DMS53 treated with DMSO at 0.1 percent for 48 hours (cell line): ENCODE results near the gene SMYD3.
"Not testable (repeated sequence)": the region's sequence is repeated elsewhere in the genome, so short reads cannot be mapped to it uniquely, and the experiment has no call there.

Source experiments
- DNase-seq: peaks from one replicate; lab custom pipeline; 2025; ENCODE audit not compliant: unreplicated experiment; lab: John Stamatoyannopoulos, UW

Gene SMYD3

DNA sequence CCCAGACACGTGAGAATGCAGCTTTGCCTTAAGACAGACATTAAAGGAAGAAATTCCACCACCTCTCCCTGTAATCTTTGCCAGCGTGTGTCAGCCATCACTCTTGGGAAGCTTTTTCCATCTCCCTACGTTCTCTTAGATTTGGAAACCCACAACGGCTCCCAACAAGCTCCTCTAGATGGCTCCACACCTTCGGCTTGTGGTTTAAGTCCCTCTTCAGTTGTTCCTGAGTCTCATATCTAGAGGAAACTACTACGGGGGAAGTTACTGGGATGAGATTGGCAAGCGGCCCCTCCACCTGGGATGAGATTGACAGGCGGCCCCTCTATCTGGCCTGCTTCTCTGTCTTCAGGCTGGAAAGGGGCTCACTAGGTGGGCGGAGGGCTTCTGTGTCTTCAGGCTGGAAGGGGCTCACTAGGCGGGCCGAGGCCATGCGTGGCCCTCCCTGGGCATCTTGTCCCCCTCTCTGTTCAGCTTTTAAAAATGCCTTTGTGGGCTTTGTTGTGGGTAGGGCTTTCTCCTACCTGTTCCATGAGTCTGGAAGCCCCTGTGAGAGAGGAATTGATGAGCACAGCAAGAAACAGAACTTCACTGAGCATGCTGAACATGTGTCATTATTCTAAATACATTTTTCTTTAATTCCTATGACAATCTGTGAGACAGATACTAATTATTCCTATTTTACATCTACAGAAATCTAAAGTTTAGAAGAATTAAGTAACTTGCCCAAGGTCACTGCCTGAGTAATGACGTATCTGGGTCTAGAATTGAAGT is 681.8 kb downstream of the SMYD3 start:
- DNase-seq, result no peak

DNA sequence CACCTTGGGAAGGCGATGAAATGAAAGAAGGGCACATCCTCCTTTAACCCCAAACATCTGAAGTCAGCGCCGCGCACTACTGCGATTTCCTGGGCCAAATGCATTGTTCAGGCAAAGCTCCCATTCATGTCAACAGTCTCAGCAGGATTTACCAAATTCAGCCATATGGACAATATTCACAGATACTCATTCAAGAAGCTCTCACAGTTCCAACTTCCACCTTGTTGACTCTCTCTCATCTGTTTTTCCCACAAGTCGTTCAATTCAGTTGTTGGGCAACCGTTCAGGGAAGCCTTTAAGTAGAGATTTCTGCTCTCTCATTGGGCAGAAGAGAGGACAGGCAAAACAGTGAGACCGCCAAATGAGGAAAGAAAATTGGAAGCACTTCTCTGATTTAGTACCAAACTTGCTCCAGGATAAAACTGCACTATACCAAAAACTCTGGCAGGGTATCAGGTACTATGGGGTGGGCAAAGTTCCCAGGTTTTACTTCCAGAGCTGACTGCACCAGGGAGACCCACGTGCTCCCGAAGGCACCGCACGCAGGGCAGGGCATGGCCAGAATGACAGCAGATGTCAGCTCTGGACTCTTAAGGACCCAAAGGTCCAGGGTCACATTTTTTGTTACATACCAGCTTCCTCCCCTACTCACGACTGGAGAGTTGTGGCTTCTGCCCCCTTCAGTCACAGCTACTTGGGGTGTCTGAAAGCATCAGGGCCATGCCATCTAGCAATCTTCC is 683.5 kb downstream of the SMYD3 start:
- no peak for DNase-seq

DNA sequence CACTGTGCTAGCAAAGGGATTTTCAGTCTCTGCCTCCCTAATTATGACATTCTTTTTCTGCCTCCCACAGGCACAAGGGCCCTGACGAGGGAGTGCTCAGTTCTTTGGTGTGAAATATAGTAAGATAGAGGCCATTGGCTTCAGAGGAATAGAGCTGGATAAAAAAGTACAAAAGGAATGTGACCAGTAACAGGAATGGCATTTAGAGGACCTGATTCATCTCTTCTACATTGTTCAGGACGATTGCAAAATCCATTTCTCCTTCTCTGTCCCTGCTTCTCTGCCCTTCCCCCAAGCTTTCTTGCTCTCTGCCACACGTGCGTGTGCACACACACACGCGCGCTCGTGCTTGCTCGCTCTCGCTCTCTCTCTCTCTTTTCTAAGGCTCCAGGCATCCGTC is 684.1 kb downstream of the SMYD3 start:
- DNase-seq, result no peak

DNA sequence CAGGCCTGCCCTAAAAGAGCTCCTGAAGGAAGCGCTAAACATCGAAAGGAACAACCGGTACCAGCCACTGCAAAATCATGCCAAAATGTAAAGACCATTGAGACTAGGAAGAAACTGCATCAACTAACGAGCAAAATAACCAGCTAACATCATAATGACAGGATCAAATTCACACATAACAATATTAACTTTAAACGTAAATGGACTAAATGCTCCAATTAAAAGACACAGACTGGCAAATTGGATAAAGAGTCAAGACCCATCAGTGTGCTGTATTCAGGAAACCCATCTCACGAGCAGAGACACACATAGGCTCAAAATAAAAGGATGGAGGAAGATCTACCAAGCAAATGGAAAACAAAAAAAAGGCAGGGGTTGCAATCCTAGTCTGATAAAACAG is 688.7 kb downstream of the SMYD3 start:
- DNase-seq, result not testable (repeated sequence)

DNA sequence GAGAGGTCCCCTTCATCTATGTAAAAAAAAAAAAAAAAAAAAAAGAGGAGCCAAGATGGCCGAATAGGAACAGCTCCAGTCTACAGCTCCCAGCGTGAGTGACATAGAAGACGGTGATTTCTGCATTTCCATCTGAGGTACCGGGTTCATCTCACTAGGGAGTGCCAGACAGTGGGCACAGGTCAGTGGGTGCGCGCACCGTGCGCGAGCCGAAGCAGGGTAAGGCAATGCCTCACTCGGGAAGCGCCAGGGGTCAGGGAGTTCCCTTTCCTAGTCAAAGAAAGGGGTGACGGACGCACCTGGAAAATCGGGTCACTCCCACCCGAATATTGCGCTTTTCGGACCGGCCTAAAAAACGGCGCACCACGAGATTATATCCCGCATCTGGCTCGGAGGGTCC is 690.6 kb downstream of the SMYD3 start:
- not testable (repeated sequence) for DNase-seq

DNA sequence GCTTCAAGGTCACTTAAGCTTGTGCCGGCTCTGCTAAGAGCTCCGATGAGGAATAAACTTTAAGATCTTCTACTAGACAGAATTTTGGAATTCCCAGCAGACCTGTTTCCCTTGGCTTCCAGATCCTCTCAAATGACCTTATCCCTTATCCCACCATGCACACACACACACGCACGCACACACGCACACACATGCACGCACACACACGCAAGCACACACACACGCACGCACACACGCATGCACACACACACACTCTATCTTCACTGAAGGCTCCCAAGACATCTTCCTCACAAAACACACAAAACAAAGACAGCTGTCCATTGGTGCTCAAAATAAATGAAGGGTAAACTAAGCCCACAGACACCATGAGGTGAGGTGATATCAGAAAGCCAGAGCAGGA is 692.4 kb downstream of the SMYD3 start:
- DNase-seq, result no peak

DNA sequence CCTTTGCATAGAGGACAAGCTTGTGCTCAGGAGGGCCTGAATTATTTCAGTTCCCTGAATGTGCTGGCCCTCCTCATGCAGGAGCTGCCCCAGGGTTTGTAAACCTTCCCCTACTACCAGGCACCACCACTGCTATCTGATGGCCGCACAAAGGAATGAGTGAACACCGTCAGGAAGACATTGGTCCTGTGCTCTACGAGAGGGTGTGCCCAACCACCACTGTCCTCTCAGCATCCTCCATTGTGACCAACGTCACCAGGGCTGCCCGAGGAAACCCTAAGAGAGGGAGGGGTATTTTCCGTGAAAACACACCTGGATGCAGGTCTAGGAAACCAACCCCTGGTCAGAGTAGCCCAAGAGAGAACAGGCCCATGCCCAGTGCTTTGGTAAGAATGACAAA is 694.8 kb downstream of the SMYD3 start:
- no peak for DNase-seq

DNA sequence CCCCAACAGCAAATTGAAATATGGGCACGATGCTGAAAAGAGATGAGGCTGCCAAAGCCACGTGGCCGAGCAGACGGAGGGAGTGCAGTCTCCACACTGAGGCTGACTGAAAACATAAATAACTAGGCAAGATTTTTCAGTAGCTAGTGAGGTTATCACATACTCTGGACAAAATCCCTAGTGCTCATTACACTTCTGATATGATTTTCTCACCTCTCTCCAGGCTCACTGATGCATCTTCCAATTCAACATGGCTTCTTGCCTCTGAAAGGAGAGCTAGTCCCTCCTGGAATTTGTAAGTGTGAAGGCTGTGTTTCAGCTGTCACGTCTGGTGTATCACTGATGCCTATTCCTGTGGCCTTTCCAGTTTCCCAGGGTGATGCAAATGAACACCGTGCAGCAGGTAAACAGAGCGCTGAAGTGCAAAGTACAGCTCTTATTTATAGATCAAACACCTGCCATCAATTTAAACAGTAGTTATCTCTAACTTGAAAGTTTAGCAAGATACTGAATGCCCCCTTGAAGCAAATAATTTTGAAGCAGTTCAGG is 696.2 kb downstream of the SMYD3 start:
- DNase-seq, result peak; percentile 64

DNA sequence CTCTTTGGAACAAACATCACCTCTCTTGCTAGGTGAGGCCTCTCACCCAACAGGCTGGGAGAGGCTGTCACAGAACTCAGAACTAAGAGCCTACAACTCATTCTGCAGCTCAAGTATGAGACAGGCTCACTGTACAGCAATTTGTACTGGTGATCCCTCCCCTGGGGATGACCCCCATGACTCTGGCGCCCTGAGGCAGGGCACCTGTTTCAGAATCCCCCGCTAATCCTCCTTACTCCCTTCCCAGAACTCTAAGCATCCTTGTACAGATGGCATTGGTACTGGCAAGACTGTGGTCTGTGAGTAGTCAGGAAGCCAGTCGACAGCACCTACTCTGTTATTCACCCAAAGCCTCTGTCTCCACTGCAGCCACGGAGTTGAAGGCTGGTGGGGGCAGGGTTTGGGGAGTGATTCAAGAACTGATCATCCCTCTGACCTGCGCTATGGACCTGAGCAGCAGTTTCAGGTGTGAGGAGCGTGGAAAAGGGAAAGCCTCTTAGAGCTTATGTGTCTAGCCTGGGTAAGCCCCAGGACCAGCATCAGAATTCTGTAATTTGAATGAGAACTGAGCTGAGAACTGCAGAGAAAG is 696.8 kb downstream of the SMYD3 start:
- DNase-seq, result no peak

DNA sequence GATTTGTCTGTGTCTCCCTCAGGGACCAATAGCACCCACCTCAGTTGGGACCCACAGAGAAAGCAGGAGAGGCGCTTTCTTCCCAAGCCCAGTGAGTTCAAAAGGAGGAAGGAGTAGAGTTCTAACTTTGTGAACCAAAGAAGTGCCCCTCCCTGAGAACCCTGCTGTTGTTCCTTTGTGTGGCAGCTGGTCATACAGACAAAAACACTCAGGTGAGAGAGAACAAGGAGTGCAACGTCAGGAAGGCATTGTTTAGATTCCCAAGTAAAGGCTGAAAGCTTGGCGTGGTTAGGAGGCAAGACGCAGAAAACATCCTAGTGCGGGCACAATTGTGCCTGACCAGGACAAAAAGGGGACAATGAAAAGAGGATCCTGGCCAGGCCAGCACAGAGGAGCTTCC is 697.7 kb downstream of the SMYD3 start:
- no peak for DNase-seq

DNA sequence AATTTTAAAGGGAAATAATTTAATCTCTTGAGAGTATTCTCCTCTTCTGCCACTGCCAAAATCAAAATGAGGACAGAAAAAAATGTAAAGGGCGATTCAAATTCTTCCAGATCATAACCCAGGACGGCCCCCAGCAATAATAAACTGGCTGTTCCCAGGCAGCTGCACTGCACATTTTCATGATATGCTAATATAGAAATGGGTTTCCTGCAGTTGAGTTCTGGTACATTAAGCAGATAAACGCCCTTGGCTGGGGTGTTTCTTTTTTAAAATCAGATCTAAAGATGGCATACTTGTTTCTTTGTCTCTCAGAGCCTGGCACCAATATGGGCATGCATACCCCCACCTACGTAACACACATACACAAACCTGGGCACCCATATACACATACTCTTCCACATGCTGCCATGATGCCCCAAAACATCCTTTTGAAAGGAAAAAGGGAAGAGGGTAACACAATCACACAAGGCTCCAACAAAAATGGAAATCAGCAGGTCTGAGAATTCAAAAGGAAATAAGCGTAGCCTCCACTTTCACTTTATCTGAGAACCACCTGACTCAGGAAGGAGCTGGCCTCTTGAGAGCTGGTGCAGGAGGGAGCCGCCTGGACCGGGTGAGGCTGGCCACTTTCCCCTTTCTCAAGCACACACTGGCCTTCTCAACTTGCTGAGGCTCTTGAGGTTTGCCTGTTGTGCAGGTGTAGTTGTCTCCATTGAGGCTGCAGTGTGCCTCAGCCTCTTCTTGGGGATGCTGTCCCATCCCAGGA is 698.9 kb downstream of the SMYD3 start:
- no peak for DNase-seq

DNA sequence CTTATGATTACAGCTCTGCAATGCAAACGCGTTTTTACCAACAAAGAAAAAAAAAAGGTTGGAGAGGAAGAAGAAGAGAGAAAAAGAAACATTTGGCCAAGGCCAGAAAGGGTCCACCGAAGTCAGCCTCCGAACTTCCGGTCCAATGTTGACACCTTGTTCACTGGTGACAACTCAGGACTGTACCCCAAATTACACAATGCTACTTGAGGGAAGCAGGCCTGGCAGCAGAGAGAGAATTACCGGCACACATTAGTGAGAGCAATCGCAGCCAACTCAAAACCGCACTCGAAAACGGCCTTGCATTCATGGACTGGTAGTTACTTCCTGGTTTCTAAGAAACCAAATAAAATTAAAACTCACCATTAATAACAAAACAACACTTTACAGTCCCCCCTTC is 699.8 kb downstream of the SMYD3 start:
- no peak for DNase-seq

DNA sequence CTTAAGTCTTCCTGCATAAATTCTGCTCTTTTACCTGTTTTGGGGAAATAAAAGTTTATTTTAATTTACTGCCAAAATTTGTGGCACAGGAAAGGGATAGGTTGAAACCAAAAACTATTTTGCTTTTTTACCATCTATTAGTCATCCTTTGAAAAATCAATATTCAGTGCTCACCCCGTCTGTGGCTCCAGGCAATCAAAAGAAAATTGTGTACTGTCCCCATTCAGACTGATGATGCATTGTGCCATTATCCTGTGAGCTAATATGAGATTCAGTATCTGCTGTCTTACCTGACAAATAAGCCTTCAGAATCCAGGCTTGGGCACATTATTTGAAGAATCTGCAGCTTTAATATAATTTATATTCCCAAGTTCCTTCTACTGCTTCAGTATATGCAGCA is 701.5 kb downstream of the SMYD3 start:
- DNase-seq, result no peak

DNA sequence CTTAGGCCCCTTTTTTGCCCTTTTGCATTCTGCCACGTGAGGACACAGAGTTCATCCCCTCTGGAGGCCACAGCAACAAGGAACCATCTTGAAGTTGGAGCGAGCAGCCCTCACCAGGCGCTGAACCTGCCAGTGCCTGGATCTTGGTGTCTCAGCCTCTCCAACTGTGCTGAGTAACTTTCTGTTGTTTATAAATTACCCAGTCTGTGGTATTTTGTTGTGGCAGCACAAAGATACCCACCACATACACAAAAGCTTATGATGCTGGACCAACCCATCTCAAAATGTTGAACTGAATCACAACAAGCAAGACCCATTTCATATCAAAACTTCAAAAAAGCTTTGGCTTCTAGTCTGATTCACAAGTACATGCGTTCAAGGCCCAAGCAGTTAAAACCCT is 702.4 kb downstream of the SMYD3 start:
- DNase-seq, result no peak

DNA sequence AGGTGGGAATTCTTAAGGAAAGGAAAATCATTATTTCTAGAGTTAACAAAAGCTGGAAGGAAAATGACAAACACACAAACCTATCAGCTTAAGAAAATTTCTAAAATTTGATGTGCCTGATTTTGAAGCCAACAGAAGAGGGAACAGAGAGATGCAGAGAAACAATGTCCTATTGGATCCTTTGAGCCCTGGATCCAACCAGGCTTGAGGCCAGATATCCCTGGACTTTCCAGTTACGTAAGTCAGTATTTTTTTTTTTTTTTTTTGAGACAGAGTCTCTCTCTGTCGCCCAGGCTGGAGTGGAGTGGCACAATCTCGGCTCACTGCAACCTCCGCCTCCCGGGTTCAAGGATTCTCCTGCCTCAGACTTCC is 703.4 kb downstream of the SMYD3 start:
- no peak for DNase-seq

DNA sequence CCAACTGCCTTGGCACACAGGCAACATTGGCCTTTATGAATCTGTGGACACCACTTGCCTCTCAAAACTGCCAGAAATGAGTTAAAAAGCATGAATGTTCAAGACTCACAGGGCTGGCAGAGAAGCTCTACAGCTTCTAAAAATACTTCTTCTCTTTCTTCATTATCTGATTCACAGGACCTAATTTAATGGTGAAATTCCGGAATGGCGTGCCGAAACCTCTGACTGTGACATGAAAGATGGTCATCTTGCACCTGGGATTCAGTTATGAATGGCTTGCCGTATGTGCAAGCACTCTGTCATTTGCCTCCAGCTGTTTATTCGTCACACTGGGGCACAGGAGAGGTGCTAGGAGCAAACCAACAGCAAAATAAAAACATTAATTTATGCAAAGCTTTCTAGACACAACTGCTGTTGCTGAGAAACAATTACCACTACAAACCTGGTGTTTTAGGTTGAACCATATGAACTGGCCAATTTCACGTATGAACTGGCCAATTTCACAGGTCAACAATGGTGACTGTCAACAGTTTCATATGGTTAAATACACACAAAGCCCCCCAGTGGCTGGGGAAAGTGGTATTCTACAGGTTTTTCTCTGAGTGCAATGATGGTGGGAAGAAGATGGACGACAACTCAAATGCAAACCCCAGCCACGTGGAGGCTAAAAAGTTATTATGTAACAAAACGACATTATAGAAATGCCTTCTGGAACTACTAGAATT is 704.0 kb downstream of the SMYD3 start:
- DNase-seq, result no peak

DNA sequence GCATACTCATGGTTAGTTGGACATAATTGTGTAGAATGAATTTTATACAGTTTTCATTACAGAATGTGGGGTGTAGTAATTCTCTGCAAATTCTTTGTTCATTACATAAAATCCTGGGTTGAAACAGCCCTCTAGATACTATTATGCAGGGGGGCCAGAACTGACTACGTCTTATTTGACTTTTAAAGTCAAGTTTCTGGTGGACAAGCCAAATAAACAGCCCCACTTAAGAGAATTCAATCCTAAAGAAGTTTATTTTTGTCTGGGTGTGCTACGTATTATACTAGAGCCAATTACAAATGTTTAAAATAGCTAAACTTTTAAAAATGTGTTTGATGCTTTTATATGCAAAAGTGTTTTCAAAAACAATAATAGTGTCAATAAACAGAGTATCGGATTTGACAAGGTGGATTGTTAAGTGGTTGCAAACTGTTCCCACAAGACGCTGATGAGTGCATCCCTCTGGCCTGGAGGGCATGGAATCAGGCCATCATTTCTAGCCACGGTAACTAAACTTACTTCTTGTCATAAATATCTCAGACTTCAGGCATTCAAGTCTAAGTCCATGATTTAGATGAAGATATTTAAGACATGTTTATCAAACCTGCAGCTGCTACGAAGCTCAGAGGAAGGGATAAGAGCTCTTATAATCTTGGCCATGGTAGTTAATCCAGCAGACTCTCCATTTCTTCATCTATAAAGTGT is 706.0 kb downstream of the SMYD3 start:
- DNase-seq, result no peak

DNA sequence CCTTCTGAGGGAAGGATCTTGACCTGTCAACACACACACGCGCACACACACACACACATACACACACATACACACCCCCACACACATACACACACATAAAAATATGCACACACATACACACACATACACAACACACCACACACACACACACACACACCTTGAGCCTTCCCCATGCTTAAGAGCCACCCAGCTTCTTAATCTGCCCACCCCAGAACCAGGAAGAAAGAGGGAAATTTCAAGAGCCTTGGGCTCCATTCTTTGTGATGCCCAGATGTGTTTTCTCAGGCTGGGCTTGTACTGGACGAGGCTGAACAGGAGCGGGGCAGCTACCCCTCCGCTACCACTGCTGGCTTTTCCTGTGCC is 708.7 kb downstream of the SMYD3 start:
- no peak for DNase-seq

DNA sequence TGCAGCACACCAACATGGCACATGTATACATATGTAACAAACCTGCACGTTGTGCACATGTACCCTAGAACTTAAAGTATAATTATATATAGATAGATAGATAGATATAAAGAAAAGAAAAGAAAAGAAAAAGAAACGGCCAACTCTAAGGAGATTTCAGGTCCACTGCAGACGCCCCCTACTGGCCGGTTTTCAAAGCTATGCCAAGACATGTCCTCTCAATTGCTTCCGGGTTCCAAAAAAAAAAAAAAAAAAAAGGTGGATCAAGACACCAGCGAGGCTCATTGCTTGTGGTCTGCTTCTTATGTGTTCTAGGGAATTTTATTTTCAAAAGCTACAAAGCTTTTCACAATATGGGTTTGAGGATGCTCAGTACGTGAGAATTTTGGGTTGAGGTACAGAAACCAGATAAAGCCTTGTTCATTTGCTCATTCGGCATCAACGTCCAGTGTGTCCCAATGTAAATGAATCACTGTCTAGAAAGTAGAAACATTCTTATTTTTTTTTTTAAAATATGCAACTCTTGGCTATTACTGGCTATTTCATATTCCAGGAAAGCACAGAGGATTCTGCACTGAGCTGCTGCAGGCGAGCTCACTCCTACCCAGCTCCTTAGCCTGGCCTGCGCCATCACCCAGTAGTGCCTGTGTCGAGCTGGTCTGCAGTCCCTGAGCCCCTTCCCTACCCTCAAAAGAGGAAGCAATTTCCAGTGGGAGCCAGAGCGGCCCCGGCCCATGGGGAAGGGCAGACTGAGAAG is 709.3 kb downstream of the SMYD3 start:
- DNase-seq, result no peak
